ENCODE data around the gene BEX3.
A peak's percentile ranks its signal among the peaks of the same experiment; 100 is the strongest.
"Not testable (repeated sequence)": the region's sequence is repeated elsewhere in the genome, so short reads cannot be mapped to it uniquely, and the experiment has no call there.

BEX3 gene

DNA sequence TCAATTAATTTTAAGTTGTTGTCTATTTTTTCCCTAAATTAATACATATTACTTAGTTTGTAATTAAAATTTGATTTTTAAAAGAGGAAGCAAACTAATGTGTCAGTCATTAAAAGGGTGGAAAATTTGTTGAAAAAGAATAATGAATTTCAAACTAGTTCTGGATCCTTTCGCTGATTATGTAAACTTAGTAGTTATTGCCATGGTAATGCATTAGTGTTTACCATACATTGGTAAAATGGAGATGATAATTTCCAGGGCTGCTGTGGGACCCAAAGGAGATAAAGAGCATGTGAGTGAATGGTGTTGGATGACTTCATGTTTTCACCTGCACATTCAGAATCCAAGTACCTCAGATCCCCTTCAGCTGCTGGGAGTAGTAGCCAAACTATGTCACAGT, 6.5 kb downstream of the BEX3 start:
- DNase-seq (ENCODE audit: low spot score): no peak

DNA sequence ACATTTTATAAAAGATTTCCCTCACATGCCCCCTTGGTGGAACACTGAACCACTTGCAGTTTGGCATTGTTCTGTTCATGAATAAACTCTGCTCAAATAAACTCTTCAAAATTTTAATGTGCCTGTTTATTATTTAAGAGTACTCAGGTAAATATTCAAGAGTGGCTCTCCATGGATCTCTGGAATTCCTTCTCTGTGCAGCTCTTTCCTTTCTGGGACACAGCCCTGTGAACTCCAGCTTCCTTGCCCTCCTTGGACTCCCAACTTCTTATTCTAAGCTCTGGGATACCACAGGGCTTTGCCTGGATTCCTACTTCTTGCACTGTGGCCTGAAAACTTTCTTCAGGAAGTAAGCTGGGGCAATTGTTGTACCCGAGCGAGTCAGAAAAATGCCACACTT, 8.3 kb downstream of the BEX3 start:
- no peak for DNase-seq (ENCODE audit: low spot score)

DNA sequence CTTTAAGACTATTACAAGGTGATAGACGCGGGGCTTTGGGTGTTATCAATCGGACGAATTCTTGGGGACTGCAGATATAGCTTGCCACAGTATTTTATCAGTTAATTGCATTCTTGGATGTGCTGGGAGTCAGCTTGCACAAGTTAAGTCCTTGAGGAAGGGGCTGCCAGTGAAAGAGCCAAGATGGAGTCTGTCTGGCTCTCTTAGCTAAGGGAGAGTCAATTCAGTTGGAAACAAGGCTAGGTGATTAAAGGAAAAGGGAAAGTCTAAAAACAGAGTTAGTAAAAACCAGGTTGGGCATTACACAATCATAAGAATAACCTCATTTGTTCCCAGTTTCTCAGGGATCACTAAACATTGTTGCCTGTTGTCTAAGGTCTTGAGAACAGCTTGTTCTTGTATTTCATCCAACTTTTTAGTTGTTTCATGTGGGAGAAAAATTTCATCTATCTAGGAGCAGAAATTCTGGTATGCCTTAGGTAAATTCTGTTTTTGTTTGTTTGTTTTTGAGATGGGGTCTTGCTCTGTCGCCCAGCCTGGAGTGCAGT, 9.0 kb downstream of the BEX3 start:
- DNase-seq (ENCODE audit: low spot score): not testable (repeated sequence)

DNA sequence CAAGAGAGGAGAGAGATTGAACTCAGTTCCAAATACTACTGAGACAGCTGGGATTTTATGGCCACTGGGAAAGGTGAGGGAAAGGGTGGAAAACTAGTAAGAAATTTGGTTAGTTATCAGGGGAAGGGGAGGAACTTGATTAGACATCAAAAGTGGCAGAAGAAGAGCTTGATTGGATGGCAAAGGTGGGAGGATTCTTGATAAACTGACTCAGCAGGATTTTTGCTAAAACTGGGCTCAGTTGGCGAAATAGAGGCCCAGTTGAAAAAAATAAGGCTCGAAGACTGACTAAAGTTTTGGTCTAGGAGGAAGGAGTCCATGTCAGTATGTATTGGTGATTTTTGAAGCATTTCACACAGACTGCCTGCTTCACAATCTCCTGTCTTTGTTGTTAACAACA, 10.0 kb downstream of the BEX3 start:
- DNase-seq (ENCODE audit: low spot score): no peak

DNA sequence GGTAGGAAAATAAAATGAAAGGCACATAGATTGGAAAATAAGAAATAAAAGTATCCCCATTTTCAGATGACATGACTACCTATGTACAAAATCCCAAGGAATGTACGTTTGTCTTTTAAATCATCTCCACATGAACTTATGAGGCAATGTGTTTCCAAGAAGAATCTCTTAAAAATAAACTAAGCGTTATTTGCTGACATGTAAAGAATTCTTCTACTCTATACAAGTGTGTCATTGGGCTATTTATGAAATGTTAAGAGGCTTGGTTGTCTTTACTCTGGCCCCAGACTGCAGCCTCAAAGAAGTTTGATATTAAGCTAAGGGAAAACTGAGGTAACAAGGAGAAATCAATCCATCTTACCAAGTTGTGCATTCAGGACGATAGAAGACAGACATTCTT, 17.1 kb downstream of the BEX3 start:
- no peak for DNase-seq (ENCODE audit: low spot score)

DNA sequence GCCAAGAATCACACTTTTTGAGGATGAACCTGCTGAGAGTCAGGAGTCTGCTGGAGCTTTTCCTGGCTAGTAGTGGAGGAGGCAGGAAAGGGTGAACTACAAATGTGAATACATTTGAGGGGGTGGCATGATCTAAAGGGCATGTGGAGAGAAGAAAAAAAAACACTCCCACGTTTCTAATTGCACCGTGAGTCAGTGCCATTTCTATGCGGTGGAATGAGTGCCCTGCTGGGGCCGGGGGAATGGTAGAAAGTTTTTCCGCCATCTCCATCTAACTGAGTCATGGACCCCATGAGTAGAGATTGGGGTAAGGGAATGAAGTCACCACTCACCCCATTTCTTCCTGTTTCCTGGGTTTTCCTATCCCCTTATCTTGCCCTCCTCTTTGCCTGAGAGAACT, 19.8 kb downstream of the BEX3 start:
- no peak for DNase-seq (ENCODE audit: low spot score)

DNA sequence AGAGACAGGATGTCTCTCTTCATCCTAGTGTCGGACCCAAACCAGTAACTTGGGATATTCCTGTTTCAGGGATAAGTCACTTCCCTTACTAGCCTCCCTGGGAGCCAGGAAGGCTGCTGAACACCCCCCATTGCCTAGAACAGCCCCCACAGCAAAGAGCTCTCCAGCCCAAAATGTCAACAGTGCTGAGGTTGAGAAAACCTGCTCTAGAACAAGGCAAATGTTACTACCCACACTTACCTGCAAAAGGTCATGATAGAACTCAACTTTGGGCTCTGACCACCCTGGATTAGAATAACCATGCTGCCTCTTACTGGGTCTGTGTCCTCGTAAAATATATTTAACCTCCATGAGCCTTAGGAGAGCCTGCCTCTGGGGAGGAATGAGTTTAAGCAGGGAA, 20.3 kb downstream of the BEX3 start:
- DNase-seq (ENCODE audit: low spot score): no peak

DNA sequence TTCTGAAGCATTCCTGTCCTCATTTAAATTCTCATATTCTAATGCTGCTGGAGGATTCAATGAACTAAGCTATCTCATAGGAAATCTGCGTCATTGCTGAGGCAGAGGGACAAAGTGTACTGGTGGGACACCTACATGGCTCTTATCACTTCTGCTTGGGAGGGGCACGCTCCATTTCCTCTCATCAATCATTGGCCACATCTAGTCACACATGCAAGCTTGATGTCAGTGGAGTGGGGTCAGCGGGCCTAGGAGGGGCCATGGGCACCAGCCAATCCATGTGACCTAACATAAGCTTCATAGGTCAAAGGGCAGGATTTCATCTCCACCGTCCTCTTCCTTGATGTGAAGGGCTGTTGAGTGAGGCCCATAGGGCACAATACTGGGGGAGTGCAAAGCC, 21.4 kb downstream of the BEX3 start:
- no peak for DNase-seq (ENCODE audit: low spot score)

DNA sequence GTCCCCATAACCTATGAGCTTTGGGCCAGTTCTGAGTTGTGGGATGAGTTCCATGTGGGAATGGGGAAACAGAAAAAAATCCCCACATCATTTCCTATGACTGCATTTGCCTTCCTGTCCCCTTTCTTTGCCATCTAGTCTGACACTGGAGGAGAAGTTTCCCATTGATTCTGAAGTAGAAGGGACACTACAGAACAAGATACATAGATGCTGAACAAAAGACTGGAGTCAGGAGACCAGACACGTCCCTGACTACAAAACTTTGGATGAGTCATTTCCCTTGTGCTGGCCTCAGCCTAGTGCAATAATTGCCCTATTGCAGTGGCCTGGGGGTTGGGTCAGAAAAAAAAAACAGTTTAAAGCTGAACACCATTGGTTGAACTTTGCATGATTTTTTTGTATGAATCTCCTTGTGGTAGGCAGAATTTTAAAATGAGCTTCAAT, 22.1 kb downstream of the BEX3 start:
- DNase-seq (ENCODE audit: low spot score): no peak

DNA sequence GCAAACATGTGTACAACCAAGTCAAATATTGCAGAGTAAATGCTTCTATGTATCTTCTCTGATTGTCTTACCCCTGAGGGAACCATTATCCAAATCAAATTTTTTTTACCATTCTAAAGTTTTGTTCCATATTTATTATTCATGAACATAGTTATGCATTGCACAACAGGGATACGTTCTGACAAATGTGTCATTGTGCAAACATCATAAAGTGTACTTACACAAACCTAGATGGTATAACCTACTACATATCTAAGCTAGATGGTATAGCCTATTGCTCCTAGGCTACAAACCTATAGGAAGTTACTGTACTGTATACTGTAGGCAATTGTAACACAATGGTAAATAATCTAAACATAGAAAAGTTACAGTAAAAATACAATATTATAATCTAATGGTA, 23.4 kb downstream of the BEX3 start:
- no peak for DNase-seq (ENCODE audit: low spot score)

DNA sequence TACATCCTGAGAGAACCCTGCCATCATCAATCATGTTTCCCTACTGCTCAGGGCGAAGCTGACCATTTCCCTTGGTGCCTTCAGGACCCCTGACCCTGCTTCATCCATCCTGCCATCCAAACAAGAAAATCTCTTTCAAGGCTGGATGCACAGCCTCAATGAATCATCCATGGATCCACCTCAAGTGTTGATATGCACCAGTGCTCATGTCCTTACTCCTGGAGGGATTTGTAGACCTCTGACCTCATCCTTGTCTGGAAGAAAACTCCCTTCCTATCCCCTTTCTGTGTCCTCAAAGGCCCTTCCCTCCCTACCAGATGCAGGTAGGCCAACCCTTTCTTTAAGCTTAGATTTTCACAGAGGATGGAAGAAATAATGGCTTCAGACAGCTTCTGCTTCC, 24.6 kb downstream of the BEX3 start:
- DNase-seq (ENCODE audit: low spot score): no peak

DNA sequence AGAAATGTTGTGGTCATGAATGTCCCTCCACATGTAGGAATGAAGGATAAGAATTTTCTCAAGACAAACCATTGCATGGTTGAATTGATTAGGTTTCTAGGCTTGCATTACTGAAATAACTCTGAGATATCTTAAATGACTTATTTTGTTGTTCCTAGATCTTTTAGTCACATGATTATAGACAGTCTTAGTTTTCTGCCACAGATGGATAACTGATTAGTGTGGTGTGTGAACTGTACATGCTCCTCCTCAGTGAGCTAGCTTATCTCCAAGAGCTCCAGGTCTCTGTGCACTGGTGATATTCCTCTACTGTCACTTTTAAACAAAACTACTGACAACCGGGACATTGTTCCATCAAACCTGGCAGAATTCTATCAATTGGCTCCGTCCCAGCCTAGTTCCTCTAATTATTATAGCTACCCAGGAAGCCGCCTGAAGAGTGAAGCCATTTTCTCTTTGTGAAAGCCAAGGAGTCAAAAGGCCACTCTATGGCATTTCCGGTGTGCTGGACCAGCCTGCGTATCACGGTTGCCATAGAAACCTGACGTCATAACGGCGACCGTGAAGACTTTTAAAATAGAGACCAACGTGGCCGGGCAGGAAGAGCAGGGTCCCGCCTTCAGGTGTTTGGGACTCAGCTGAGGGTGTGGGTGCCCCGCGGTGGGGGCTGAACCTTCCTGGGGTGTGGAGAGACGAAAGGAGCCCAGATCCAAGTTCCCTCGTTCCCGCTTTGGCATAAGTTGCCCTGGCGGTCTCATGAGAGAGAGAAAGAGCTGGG, 28.1 kb downstream of the BEX3 start:
- peak; percentile 20 for DNase-seq (ENCODE audit: low spot score)

DNA sequence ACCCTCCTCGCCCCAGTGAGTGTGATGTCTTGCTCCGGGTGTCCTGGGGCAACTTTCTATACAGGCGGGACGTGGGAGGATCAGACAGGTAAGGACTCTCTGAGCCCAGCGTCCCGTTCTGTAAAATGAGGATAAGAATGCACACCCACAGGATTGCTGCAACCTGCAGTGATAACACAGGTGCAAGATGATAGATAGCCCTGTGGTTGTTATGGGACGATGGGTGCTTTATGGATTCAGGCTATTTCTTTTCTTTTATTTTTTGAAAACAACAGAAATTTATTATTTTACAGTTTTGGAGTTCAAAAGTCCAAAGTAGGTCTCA, 28.6 kb downstream of the BEX3 start:
- DNase-seq (ENCODE audit: low spot score): no peak

DNA sequence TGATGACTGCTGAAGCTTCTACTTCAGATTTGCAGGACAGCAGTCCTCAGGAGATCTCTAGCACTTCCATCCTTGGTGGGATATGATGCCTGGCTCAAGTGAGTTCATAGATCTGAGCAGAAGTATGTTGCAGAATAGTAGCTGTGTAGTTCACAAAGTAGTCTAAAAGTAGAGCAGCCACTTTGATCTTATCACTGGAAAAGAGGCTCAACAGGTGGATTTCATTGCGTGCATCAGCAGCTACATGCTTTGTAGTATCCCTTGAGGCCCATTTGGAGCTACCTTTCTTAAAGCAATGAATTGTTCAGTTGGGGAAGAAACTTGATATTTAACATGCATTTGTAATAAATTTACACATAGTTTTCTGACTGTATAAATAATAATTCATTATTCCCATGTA, 29.9 kb downstream of the BEX3 start:
- no peak for DNase-seq (ENCODE audit: low spot score)

DNA sequence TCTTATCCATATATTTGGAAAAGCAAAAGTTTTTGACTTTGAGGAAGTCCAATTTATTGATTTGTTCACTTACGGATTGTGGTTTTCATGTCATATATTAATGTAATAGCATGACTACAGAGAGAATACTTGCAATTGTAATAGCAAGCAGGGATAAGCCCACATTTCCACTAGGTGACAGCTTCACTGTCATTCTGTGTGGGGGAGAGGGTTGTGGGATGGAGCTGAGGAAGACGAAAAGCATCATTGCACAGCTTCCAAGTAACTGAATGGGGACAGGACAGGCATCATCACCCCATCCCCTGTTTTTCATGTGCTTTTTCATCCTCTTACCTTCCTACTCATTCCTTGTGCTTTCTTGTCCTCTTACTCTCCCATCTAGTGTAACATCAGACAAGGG, 31.4 kb downstream of the BEX3 start:
- DNase-seq (ENCODE audit: low spot score): no peak

DNA sequence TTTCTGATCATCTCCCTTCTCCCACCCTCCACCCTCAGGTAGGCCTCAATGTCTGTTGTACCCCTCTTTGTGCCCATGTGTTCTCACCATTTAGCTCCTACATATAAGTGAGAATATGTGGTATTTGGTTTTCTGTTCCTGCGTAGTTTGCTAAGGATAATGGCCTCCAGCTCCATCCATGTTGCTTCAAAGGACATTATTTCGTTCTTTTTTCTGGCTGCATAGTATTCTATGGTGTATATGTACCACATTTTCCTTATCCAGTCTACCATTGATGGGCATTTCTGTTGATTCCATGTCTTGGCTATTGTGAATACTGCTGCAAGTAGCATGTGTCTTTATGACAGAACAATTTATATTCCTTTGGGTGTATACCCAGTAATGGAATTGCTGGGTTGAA, 35.4 kb downstream of the BEX3 start:
- DNase-seq (ENCODE audit: low spot score): not testable (repeated sequence)

DNA sequence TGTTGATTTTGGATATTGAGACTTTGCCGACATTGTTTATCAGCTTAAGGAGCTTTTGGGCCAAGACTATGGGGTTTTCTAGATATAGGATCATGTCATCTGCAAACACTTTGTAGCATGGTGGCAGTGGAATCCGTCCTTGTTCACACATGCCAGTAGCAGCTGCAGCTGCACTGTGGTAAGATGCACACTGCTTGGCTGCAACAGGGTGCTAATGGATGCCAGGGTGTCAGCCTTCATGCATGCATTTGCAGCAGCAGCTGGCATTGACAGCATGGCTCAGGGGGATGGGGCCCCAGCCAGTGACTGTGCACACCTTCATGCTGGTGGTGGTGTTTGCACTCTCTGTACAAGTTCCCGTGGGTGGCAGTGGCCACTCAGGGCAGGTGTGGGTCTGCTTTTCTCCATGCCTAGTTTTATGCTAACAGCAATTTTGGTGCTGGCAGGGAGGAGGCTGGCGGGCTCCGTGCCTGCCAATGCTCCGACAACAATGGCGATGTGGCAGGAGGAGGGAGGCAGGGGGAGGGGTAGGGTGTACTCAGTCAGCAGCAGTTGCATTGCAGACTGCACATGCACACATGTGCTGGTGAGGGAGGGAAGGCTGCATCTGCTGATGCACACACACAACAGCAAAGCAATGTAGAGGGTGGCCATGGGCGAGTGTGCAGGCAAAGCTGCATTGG, 37.5 kb downstream of the BEX3 start:
- DNase-seq (ENCODE audit: low spot score): no peak

DNA sequence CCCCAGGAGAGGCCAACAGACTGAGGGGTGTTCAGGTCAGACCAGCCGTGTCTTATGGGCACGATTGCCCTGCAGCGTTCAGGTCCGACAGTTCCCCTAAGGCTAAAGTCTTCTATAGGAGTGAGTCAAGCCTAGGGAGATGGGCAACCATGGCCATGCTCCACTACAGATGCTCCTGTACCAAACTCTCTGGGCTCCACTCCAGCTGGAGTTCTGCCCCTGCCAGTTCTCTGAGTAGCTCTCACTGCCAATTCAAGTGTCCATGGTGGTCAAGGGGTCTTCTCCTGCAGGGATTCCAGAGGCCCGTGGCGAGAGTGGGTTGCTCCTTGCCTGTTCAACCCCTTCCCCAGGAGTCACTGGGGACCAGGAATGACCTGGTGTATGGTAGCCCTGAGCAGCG, 38.2 kb downstream of the BEX3 start:
- DNase-seq (ENCODE audit: low spot score): no peak

DNA sequence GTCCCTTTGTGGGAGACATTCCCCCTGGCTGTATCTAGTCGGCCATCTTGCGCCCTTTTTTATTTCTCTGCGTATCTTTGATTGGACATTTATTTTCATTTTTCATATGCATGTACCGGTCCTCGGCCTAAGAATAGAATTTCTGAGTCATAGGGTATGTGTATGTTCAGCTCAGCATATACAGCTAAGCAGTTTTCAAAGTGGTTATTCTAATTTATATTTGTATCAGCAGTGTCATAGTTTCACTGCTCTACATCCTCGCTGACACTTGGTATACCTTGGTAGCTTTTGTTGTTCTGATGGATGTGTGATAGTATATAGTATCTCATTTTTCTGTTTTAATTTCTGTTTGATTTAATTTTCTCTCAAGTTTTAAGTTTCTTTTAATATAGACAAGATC, 38.7 kb downstream of the BEX3 start:
- no peak for DNase-seq (ENCODE audit: low spot score)

DNA sequence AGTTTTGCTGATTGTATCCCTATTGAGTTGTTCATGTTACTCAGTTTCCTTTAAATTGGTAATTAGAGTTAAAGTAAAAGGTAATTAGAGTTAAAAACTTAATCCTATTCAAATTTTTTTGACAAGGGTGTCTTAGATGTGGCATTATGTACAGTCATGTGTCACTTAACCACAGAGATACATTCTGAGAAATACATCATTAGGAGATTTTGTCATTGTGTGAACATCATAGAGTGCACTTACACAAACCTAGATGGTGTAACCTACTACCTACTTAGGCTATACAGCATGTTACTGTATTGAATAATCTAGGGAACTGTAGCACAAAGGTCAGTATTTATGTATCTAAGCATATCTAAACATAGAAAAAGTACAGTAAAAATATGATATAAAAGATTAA, 39.2 kb downstream of the BEX3 start:
- DNase-seq (ENCODE audit: low spot score): no peak

DNA sequence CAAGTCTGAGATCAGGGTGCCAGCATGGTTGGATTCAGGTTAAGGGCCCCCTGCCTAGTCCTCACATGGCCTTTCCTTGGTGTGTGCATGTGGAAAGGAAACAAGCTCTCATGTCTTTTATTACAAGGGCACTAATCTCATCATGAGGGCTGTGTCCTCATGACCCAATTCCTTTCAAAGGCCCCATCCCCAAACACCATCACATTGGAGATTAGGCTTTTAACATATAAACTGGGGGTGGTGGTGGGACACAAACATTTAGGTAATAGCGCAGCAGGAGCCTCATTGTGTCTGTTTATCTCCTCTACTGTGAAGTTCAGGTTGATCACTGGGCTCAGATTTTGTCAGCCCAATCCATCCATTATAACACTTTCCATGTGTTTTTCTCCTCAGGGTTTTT, 41.0 kb downstream of the BEX3 start:
- no peak for DNase-seq (ENCODE audit: low spot score)

DNA sequence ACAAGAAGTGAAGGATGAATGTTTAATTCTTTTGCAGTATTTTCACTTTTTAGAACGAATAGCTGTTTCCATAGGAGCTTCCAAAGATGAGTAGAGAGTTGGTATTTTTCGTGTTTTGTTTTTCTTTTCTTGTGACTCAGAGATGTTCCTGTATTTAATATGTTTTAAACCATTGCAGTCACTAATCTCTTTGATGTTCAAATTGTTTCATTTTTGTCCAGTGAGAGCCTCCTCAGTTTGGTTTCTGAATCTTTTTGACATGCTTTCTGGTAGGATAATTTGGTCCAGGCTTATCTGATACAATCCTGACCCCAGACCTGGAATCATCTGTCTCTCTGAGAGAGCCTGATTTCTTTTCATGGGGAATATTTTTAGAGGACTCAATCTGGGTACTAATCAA, 41.6 kb downstream of the BEX3 start:
- no peak for DNase-seq (ENCODE audit: low spot score)

DNA sequence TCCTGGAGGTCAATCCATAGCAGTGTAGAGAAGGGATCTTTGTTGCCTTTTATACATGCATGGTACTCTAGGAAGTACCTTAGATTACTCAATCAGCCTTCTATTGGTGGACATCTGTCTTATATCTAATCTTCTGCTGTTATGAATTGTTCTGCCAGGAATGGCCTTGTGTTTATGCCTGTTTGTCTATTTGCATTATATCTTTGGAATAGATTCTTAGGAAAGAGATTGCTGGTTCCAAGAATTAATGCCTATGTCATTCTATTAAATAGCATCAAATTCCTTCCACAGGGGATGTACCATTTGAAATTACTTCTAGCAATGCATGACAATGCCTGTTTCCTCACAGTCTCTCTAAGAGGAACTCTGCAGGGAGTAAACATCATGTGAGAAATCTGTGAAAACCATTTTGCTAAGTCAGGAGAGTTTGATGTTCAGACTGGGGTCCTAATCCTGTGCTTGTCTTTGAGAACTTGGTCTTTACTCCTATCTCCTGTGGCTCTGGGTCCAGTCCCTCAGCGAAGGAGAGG, 42.5 kb downstream of the BEX3 start:
- no peak for DNase-seq (ENCODE audit: low spot score)
